GM19467 (cell line): Measurements from ENCODE around the gene MLANA.
A peak's percentile ranks its signal among the peaks of the same experiment; 100 is the strongest.
"Not testable (repeated sequence)": the region's sequence is repeated elsewhere in the genome, so short reads cannot be mapped to it uniquely, and the experiment has no call there.

Experiments
- ATAC-seq: cut with Tn5 transposase; IDR thresholded peaks from one replicate; pipeline ENCODE4 v1.9.1; 2021; ENCODE audit warnings: mild to moderate bottlenecking, moderate library complexity; ENCODE audit not compliant: unreplicated experiment

The MLANA gene

DNA sequence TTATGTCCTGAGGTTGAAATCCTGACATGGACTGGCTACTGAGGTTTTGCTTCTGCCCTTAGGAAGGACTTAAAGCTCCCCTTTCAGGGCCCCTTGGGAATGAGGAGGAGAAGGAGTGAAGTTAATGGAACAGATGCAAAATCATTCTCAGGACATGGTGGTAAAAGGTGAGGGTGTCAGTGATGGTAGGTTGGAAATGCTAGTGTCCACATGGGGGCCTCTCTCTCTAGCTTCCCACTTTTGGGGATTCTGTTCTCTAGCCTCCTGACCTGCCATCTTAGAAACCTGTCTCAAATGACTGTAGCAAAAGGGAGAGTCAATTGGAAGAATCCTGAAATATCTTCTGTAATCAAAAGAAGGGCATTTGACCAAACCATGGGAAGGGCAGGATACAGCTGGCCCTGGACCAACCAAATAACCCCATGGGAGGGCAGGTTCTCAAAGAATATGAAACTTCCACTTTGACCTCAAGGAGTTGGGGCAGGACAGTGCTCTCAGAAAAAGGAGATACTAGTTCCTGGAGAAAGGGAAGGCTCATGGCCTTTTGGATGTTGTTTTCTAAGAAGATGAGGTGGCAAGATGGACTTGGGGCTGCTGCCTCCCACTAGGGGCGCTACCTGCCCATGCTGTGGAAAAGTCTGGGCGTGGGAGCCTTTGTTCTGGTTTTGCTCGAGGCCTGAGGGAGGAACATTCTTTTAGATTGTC is 21.2 kb upstream of the MLANA start:
- ATAC-seq: no peak

DNA sequence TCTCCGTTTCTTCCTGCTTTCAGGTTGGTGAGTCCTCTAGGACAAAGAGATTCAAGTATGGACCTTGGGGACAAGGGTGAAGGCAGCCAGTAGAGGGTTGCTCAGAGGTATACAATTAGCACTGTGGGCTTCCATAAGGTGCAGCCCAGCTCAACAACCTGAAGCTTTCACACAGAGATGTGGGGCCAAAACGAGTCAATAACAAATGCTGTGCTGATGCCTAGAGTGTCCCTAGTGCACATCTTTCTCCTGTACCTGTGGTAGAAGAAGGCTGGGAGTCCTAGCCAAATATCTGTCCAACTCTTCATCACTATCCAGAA is 20.7 kb upstream of the MLANA start:
- ATAC-seq: no peak

DNA sequence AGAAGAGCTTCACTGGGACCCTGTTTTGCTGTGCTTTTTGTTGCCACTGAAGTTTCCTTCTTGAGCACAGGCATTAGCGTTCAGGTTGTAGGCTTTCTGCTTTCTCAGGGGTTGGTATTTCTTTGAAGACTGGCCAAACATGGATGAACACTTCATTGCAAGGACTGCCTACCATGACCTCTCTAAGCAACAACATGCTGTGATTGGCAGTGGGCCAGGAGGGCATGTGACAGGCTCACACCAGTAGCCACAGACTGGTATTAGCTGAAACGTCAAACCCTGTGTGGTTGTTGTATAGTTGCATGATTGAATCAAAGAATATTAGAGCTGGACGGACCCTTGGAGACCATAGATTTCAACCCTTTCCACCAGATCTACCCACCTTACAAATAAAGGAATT is 20.0 kb upstream of the MLANA start:
- ATAC-seq: no peak

- no peak for ATAC-seq
Observed at GRCh38 chr9:5871785-5872184, 18.9 kb upstream of the MLANA start.

DNA sequence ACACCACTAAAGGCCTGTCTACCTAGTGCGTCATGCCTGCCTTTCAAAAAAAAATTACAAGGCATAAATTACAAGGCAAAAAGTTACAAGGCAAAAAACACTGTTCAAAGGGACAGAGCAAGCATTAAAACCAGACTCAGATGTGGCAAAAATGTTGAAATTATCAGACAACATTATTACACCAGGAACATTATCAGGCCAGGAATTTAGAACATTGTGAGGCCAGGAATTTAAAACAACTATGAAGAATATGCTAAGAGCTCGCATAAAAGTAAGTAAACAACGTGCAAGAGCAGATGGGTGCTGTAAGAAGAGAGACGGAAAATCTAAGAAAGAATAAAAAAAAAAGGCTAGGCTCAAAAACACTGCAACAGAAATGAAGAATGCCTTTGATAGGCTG is 18.2 kb upstream of the MLANA start:
- no peak for ATAC-seq

GRCh38 chr9:5873439-5873838 is 17.2 kb upstream of the MLANA start:
- no peak for ATAC-seq

DNA sequence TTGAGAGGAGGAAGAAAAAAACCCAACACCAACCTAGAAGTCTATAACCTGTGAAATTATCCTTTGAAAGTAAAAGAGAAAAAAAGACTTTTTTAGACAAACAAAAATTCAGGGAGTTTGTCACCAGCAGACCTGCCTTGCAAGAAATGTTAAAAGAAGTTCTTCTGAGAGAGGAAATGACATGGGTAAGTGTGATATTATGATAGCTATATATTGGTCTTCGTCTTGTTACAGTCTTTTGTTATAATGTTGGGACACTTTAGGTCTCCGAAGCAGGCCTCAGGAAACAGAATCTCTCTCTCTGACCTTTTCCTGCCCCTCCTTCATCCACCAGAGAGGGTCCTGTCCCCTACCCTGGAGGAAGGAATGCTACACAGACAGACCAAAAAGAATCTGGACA is 16.6 kb upstream of the MLANA start:
- no peak for ATAC-seq

GRCh38 chr9:5876026-5876425 is 14.7 kb upstream of the MLANA start:
- no peak for ATAC-seq

DNA sequence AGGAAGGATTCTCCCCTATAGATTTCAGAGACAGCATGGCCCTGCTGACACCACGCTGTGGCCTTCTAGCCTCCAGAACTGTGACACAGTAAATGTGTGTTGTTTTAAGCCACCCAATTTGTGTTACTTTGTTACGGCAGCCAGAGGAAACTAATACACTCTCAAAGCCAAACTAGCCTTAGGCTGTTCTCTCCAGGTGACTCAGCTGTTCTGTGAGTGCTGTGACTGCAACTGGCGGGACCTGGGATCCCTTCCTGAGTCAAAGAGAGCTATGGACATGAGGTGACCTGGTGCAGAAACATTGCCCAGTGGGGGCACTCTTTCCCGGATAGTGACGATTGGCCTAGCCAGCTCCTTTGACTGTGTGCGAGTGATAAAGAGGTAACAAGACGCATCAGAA is 14.0 kb upstream of the MLANA start:
- no peak for ATAC-seq

GRCh38 chr9:5879419-5880181 is 11.1 kb upstream of the MLANA start:
- ATAC-seq: no peak

DNA sequence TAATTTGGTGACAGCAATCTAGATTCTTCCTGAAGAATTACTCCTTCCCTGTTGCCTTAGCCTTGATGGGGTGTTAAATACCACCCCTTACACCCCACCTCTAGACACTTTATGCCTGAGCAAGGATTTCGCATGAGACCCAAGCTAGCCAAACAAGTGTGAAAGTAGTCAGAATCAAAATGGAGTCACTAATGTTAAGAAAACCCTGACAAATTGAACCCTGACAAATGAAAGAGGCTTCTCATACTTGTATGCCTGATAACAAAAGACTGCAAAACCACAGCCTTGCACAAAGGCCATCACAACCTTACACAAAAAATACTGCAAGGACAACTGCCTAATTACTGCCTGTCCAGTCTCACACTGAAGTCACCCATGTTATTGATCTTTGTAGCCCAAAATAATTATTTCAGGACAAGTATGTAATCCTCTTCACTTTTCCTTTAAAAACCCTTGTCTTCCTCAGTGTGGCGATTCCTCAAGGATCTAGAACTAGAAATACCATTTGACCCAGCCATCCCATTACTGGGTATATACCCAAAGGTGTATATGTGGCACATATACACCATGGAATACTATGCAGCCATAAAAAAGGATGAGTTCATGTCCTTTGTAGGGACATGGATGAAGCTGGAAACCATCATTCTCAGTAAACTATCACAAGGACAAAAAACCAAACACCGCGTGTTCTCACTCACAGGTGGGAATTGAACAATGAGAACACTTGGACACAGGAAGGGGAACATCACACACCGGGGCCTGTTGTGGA is 8.3 kb upstream of the MLANA start:
- not testable (repeated sequence) for ATAC-seq

DNA sequence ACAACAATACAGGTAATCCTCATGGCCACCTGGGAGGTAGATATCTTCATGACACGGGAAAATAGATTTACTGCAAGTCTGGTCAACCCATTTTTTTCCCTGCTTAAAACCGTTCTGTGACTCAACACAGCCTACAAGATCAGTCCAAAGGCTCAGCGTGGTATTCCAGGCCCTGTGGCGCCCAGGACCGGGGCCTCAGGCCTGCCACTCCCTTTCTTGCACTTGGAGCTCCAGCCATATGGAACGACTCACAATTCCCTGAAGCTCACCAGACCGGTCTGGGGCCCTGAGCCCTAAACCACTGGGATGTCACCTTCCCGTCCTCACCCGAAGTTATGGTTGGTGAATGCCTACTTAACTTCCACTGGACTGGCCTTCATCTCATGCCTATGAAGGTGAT is 6.5 kb upstream of the MLANA start:
- ATAC-seq: no peak

DNA sequence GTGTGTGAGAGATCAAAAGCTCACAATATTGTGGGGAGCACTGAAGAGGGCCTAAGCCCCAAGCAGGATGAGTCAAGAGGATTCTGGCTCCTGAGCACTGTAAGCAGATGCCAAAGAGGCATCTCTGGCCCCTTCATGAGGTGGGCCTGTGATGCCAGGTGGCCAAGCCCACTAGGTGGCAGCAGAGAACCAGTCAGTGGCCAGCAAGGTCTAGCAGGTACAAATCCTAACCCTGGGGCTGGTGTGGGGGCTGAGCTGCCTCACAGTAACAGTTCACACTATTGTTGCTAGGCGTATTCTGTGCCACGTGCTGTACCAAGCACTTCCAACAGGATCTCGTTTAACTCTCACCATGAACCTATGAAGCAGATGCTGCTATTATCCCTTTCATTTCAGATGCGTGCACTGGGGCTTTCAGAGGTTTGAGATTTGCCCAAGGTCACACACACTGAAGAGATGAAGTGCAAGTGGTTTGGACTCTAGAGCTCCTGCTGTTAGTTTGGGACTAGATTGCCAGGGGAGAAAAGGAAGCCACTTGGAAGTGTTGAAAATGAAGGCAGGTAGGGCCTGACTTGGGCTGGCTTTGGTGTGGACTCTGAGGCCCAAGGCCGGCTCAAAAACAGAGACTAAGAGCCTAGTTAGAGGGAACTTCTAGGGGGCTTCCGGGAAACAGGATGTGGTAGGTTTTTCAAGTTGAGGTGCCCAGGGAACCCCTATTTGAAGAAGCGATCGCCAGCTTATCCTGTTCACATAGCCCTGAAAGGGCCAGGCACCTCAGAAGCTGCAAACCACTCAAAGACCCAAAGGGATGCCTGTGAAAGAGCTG is 4.4 kb upstream of the MLANA start:
- ATAC-seq: peak; percentile 93

DNA sequence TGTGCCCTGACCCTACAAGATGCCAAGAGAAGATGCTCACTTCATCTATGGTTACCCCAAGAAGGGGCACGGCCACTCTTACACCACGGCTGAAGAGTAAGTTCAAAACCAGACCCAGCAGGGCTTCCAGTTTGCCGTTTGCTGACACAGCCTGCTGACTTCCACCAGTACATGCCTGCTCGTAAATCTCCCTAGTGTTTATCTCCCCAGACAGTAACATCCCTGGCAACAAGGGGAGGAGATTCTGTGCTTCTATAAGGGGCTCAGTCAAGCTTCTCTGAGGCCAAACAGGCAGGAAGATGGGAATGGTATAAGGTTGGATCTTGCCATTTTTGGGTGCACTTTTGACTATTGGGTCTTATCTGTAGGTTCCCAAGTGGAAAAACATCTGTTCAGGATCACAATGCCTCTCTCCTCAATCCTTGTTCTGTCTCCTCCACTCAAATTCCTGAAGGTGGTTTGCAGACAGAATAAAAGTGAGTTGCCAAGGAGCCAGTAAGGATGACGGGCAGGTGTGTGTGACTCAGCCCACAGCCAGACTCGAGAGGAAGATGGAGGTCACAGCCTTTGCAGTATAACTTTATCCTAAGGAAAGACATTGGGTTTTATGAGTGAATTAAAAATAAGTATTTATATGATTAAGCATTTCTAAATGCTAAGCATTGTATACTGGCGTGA is 1.9 kb downstream of the MLANA start:
- ATAC-seq: no peak

DNA sequence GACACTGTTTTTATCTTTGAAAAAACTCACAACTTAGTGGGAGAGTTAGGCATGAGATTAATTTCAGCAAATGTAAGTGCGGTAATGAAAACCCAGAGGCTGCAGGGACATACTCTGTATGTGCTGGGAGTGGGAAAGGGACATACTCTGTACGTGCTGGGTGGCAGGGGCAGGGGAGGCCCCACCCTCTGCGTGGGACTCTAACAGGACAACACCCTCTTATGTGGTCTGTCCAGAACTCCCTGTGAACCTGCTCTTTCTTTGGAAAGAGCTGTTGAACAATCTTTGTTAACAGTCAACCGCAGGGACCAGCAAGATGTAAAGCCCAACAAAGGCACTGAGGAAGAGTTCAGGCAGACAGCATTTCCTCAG is 2.4 kb downstream of the MLANA start:
- no peak for ATAC-seq

- no peak for ATAC-seq
Observed at GRCh38 chr9:5893591-5894236, 3.0 kb downstream of the MLANA start.

DNA sequence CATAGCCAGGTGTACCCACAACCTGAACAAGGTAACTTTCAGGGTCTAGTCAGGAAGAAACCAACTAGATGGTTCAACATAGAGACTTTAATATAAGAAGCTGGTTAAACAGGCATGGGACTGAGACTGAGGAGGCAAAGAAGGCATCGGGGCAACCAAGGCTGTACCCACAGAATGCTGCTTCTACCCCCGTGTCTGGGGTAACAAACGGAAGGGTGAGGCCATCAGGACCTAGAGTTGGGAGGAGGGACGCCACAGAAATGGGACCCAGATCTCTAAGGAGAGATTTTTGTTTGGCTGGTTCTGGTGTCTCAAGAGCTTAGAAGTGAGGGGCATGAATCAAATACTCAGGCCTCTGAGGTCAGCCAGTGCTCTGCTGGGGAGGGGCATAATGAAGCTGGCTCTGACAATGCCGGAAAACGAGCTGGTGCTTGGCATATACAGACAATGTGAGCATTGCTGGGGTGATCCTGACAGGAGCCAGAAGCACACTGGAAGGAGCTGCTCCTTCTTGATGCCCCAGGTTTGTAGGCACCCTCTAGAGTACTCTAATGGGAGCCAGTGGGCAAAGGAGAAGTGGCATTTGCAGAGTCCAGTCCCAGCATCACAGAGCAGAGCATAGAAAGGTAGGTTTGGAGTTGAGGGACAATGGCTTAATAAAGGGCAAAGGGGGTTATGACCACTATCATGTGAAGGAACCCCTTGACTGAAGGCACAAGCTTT is 3.7 kb downstream of the MLANA start:
- ATAC-seq: no peak

DNA sequence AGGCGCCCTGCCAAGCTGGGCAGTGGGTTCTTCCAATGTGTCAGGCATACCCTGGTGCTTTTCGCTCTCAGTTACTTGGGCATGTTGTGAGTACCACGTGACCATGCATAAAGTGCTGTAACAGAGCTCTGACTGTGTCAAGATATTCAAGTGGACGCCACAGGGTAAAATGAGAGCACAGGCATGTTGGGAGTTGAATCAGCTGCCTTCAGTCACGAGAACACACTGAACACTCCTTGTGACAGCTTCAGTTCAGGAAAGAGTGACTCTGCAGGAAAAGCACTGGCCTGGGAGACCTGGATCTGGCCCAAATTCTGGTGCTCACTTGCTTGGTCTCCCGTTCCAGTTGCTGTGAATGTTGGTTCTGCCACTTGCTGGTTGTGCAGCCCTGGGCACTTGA is 5.1 kb downstream of the MLANA start:
- ATAC-seq: no peak

DNA sequence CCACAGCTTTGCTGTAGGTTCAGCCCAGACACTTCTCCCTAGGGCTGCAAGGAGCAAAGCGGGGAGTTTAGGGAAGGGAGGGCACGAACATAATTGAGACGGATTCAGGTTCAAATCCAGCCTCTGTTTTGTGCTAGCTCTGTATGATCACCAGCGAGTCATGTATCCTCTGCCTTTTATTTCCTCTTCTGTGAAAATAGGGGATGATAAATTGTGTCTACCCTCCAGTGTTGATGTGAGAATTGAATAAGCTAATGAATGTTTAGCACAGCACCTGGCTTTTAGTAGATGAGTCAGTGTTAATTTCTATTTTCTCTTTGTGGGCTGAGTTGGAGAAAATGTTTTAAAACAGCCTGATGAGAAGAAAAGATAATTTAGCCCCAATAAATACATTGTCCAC is 6.2 kb downstream of the MLANA start:
- no peak for ATAC-seq

GRCh38 chr9:5897851-5898250 is 7.2 kb downstream of the MLANA start:
- no peak for ATAC-seq
